GM10248 (cell line): ENCODE measurements around the gene ZNF765.
"Not testable (repeated sequence)": the region's sequence is repeated elsewhere in the genome, so short reads cannot be mapped to it uniquely, and the experiment has no call there.

ENCODE experiments used
- CTCF ChIA-PET: fragments of 300-600 bp; sonication (Branson Sonifier 250); formaldehyde crosslinking; extraction: SDS; loops from one replicate; lab custom pipeline; 2021; ENCODE audit warnings: antibody characterized with exemption; lab: Yijun Ruan, JAX
- POLR2A ChIA-PET: fragments of 350-650 bp; sonication (Branson Sonifier 250); formaldehyde crosslinking; extraction: SDS; loops from one replicate; lab custom pipeline; 2020; ENCODE audit warnings: antibody characterized with exemption; lab: Yijun Ruan, JAX
- DNase-seq: peaks from one replicate; pipeline ENCODE4 v3.0.0; 2012; ENCODE audit errors: extremely low spot score
- CTCF ChIP-seq: IDR thresholded peaks from 2 replicates; pipeline ENCODE4 v1.5.1; 2012; ENCODE audit warnings: mild to moderate bottlenecking, low read depth; ENCODE audit errors: extremely low read depth, missing control alignments, control extremely low read depth

ZNF765 gene

GRCh38 chr19:53394974-53395839, at the start of gene ZNF765:
ZNF765 (plus strand) TSS chr19:53395149; CDS start chr19:53398016, 2,867 bp downstream.
- peak; percentile 35 for TF ChIP-seq CTCF
- peak; percentile 93 for DNase-seq
- CTCF ChIA-PET = no interaction called here
- POLR2A ChIA-PET = no interaction called here

- ChIA-PET POLR2A (no interaction called here), CTCF (no interaction called here)
- no peak for TF ChIP-seq CTCF
- DNase-seq = no peak
Measured at GRCh38 chr19:53355739-53356138, 39.2 kb upstream of the ZNF765 start.

GRCh38 chr19:53357821-53358581, 36.9 kb upstream of the ZNF765 start:
- ChIA-PET POLR2A (no interaction called here), CTCF (interaction anchor here (0.7 kb wide), 1 partner anchor 40 kb away, joined by 3 read pairs; no protein-coding TSS in a partner anchor)
- no peak for DNase-seq
- no peak for TF ChIP-seq CTCF

- CTCF ChIA-PET = interaction anchor here (1.3 kb wide), 1 partner anchor 29 kb away, joined by 3 read pairs; no protein-coding TSS in a partner anchor
- POLR2A ChIA-PET, DNase-seq: not testable (repeated sequence)
Measured at GRCh38 chr19:53360056-53360455, 34.9 kb upstream of the ZNF765 start.

- POLR2A ChIA-PET = no interaction called here
- DNase-seq = peak; percentile 96
- CTCF ChIA-PET = no interaction called here
- no peak for TF ChIP-seq CTCF
Measured at GRCh38 chr19:53365134-53365898, 29.6 kb upstream of the ZNF765 start, which contains the start of gene ZNF525. ZNF525 (plus strand) TSS chr19:53365705; CDS start chr19:53372282, 6,577 bp downstream.

GRCh38 chr19:53365899-53366493, 29.0 kb upstream of the ZNF765 start:
- POLR2A ChIA-PET = no interaction called here
- CTCF ChIA-PET = no interaction called here
- no peak for TF ChIP-seq CTCF
- peak; percentile 24 for DNase-seq
